Esophagus muscularis mucosa (tissue), 4 donors: ENCODE data around the gene SGK1. TPM values are rescaled to one million over a fixed set of nuclear protein-coding genes. Genes with fewer than 3 reads are reported as not detected.
"Not testable (repeated sequence)": the region's sequence is repeated elsewhere in the genome, so short reads cannot be mapped to it uniquely, and the experiment has no call there.

Experiments used
- DNase-seq: peaks from one replicate; pipeline ENCODE4 v3.0.0-alpha.2; 2017; ENCODE audit errors: extremely low spot score
- H3K27ac ChIP-seq, 4 donors: fragments of 200-600 bp; sonication (generic); replicated peaks in 1 of 4; 1 replicate in 3 of 4; 2 replicates in 1 of 4; pipeline ENCODE4 v1.5.1; 2016 to 2019; ENCODE audit warnings: mild to moderate bottlenecking in 1 of 4
- H3K27me3 ChIP-seq, 4 donors: fragments of 200-600 bp; sonication (generic); one replicate each; pipeline versions ENCODE4 v1.5.1 to v1.6.0; 2016 to 2019
- H3K36me3 ChIP-seq, 4 donors: fragments of 200-600 bp; sonication (generic); one replicate each; pipeline ENCODE4 v1.5.1; 2016 to 2019
- H3K4me1 ChIP-seq, 4 donors: fragments of 200-600 bp; sonication (generic); one replicate each; pipeline ENCODE4 v1.5.1; 2016 to 2019
- H3K4me3 ChIP-seq, 4 donors: fragments of 200-600 bp; sonication (generic); 1 replicate in 2 of 4; 2 replicates in 2 of 4; pipeline ENCODE4 v1.5.1; 2016 to 2019; ENCODE audit warnings: mild to moderate bottlenecking in 4 of 4, moderate library complexity in 1 of 4
- H3K9me3 ChIP-seq, 4 donors: fragments of 200-600 bp; sonication (generic); 1 replicate in 3 of 4; 2 replicates in 1 of 4; pipeline ENCODE4 v1.5.1; 2016 to 2019
- CTCF ChIP-seq, 3 experiments: fragments of 200-600 bp in 2 of 3; fragments of 450-650 bp in 1 of 3; sonication (generic) in 2 of 3; IDR thresholded peaks; one replicate each; pipeline ENCODE4 v1.5.1; 2017 to 2019; ENCODE audit warnings: antibody characterized with exemption in 3 of 3, mild to moderate bottlenecking in 2 of 3, moderate library complexity in 1 of 3
- EP300 ChIP-seq: sonication (generic); formaldehyde crosslinking; IDR thresholded peaks from one replicate; pipeline ENCODE4 v1.6.1; 2017; ENCODE audit warnings: antibody characterized with exemption
- POLR2A ChIP-seq: fragments of 450-650 bp; IDR thresholded peaks from one replicate; pipeline ENCODE4 v1.6.1; 2017; ENCODE audit warnings: antibody characterized with exemption, moderate library complexity, mild to moderate bottlenecking, low read depth
- POLR2AphosphoS5 ChIP-seq, 2 donors: sonication (generic); formaldehyde crosslinking; IDR thresholded peaks; one replicate each; pipeline ENCODE4 v1.6.1; 2017; ENCODE audit warnings: antibody characterized with exemption in 2 of 2
- WGBS: methylation state at CpG from one replicate; pipeline ENCODE4 v1.1.5; 2018; 5-methylcytosine and 5-hydroxymethylcytosine counted together
- intact Hi-C: fragments of 100-400 bp; cut with DNase I; formaldehyde crosslinking; loops from one replicate; pipeline ENCODE4 v1.15.1; 2023
- total RNA-seq, 4 donors: library from RNA; depleted of rRNA; stranded (reverse); fragments of >200 nt; gene quantifications; one replicate each; pipeline versions ENCODE4 v1.1.0 to v1.2.1, GENCODE V29; 2016

SGK1 gene
- total RNA-seq, 4 donors from 2014 or later: 30.7 to 52.8 (median 43.9) TPM

GRCh38 chr6:134216301-134217010, 101.5 kb downstream of the SGK1 start:
- H3K4me1 ChIP-seq: no peaks in the 10 kb centered on the region
- DNase-seq: no peak
- H3K36me3 ChIP-seq: no peaks in the 10 kb centered on the region
- intact Hi-C loops: no loop called here
- no peak overlapping the region for H3K27ac ChIP-seq
- no peaks in the 10 kb centered on the region for H3K27me3 ChIP-seq
- WGBS: 85% methylated on average over 5 of the region's 5 CpGs
- no peak overlapping the region for H3K4me3 ChIP-seq
- H3K9me3 ChIP-seq: no peaks in the 10 kb centered on the region
- TF ChIP-seq POLR2A: no peak
- no peak for TF ChIP-seq CTCF (IDR thresholded peaks at IDR 0.05)
- TF ChIP-seq EP300: no peak
- no peak for TF ChIP-seq POLR2AphosphoS5 (IDR thresholded peaks at IDR 0.05)

DNA sequence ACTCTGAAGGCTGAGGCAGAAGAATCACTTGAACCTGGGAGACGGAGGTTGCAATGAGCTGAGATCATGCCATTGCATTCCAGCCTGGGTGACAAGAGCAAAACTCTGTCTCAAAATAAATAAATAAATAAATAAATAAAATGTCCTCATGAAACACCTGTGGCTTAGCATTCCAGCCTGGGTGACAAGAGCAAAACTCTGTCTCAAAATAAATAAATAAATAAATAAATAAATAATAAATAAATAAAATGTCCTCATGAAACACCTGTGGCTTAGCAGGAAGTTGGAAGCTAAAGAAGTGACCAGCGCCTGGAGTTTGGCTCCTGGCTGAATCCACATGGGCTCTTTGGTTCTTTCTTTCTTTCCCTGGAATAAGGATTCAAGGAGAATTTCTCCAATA, 104.5 kb downstream of the SGK1 start:
- H3K36me3 ChIP-seq, H3K4me1 ChIP-seq, H3K4me3 ChIP-seq, DNase-seq, H3K27ac ChIP-seq, H3K9me3 ChIP-seq, H3K27me3 ChIP-seq, intact Hi-C loops: not testable (repeated sequence)
- whole genome bisulfite sequencing: 95% methylated on average over 2 of the region's 2 CpGs

DNA sequence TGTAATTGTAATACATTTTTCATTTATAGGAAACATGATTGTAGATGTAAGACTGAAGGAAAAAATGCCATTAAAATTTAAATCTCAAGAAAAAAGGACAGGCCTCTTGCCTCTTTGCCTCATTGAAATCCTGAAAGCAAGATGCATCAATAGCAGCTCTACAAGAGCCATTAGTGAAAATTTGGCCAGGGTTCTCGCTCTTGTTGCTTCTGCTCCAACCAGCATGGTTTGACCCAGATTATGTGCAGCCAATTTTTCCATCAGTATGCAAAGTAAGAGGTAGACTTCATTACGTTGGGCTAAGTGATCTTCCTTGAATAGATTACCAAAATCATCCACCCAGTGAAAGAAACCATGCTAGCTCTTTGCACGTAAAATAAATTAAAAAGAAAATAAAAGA, 106.6 kb downstream of the SGK1 start:
- no peak for DNase-seq
- TF ChIP-seq POLR2A: no peak
- no peak for TF ChIP-seq CTCF (IDR thresholded peaks at IDR 0.05)
- no peak for TF ChIP-seq POLR2AphosphoS5 (IDR thresholded peaks at IDR 0.05)
- TF ChIP-seq EP300: no peak
- Histone ChIP-seq H3K36me3 (no peaks in the 10 kb centered on the region), H3K27me3 (no peaks in the 10 kb centered on the region), H3K4me1 (no peaks in the 10 kb centered on the region), H3K27ac (no peak overlapping the region), H3K9me3 (no peaks in the 10 kb centered on the region), H3K4me3 (no peak overlapping the region)
- 90% methylated on average over 3 of the region's 3 CpGs for WGBS
- intact Hi-C loops: no loop called here

DNA sequence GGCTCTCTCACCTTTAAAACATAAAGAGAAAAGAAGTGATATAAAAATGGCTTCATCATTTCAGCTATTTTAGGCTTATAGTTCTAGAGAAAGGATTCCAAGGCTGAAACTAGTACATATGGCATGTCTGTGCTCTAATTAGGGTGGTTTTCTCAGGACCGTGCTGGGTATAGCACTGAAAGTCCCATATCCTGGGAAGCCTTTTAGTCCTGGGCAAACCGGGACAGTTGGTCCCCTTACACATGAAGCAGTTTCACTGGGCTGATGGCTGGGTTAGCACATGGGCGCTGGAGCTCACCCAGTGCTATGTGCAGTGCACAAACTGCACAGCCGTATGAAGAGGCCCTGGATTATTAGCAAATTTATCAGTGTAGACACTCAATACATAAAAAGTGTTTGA, 110.5 kb downstream of the SGK1 start:
- no peak for DNase-seq
- H3K4me3 ChIP-seq: no peak overlapping the region
- no peak overlapping the region for H3K27ac ChIP-seq
- H3K4me1 ChIP-seq: no peaks in the 10 kb centered on the region
- no peaks in the 10 kb centered on the region for H3K36me3 ChIP-seq
- intact Hi-C loops: no loop called here
- TF ChIP-seq POLR2AphosphoS5 (IDR thresholded peaks at IDR 0.05) (no peak), POLR2A (no peak), EP300 (no peak), CTCF (IDR thresholded peaks at IDR 0.05) (no peak)
- WGBS: 91% methylated on average over 4 of the region's 4 CpGs
- no peaks in the 10 kb centered on the region for H3K27me3 ChIP-seq
- peaks cover 0 to 10% (median 2%) of the 10 kb centered on the region in 4 donors for H3K9me3 ChIP-seq

DNA sequence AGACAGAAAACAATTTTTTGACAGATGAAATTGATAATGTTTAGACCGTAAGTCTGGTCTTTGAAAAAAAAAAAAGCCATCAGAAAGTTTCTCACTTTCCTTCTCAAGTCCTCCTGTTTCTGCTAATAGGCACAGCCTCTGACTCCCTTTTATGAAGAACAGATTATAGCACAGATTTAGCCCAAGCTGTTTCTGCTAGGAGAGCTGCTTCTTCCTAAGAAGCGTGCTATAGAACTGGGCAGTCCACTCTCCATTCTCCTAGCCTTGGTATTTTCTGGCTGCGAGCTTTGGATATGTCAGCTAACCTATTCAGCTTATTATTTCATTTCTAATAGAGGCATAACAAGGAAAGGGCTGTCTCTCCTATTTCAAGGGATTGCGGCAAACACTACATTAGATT, 112.5 kb downstream of the SGK1 start:
- 89% methylated on average over 4 of the region's 4 CpGs for WGBS
- H3K4me1 ChIP-seq: no peaks in the 10 kb centered on the region

GRCh38 chr6:134204759-134205158, 113.2 kb downstream of the SGK1 start:
- H3K4me1 ChIP-seq, intact Hi-C loops, DNase-seq, H3K27ac ChIP-seq, H3K36me3 ChIP-seq, H3K27me3 ChIP-seq, H3K4me3 ChIP-seq: not testable (repeated sequence)
- 100% methylated on average over 1 of the region's 1 CpG for WGBS
- peaks cover 0 to 10% (median 2%) of the 10 kb centered on the region in 4 donors for H3K9me3 ChIP-seq

More for the DNA sequence above, 112.5 kb downstream of the SGK1 start:
- DNase-seq: no peak
- no peaks in the 10 kb centered on the region for H3K36me3 ChIP-seq
- no peak overlapping the region for H3K4me3 ChIP-seq
- no peak overlapping the region for H3K27ac ChIP-seq
- no peaks in the 10 kb centered on the region for H3K27me3 ChIP-seq
- H3K9me3 ChIP-seq: peaks cover 0 to 10% (median 2%) of the 10 kb centered on the region in 4 donors
- TF ChIP-seq CTCF (IDR thresholded peaks at IDR 0.05) (no peak), POLR2A (no peak), POLR2AphosphoS5 (IDR thresholded peaks at IDR 0.05) (no peak), EP300 (no peak)
- intact Hi-C loops: no loop called here
